GM19025 (cell line): Measurements from ENCODE around the gene ZNF783.
"Not testable (repeated sequence)": the region's sequence is repeated elsewhere in the genome, so short reads cannot be mapped to it uniquely, and the experiment has no call there.

Experiments
- ATAC-seq: cut with Tn5 transposase; IDR thresholded peaks from one replicate; pipeline ENCODE4 v1.9.1; 2021; ENCODE audit warnings: mild to moderate bottlenecking, low read depth, moderate library complexity; ENCODE audit not compliant: unreplicated experiment

ZNF783 gene

GRCh38 chr7:149321978-149322541 lies 60.1 kb downstream of the ZNF783 start:
- ATAC-seq: no peak

GRCh38 chr7:149322737-149323136 lies 60.7 kb downstream of the ZNF783 start:
- ATAC-seq: no peak

- ATAC-seq: no peak
These were observed 63.3 kb downstream of the ZNF783 start for GRCh38 chr7:149325248-149325647.

- ATAC-seq: no peak
These were observed 67.3 kb downstream of the ZNF783 start for GRCh38 chr7:149329265-149329664.

- no peak for ATAC-seq
These were observed 67.9 kb downstream of the ZNF783 start for GRCh38 chr7:149329766-149330334.

GRCh38 chr7:149330914-149331567 lies 69.0 kb downstream of the ZNF783 start:
- no peak for ATAC-seq

- not testable (repeated sequence) for ATAC-seq
These were observed 70.8 kb downstream of the ZNF783 start for GRCh38 chr7:149332602-149333320.

GRCh38 chr7:149333321-149333717 lies 71.3 kb downstream of the ZNF783 start:
- no peak for ATAC-seq

GRCh38 chr7:149334219-149334618 lies 72.2 kb downstream of the ZNF783 start:
- no peak for ATAC-seq
